ENCODE results near the gene SYNE2.

Gene SYNE2

DNA sequence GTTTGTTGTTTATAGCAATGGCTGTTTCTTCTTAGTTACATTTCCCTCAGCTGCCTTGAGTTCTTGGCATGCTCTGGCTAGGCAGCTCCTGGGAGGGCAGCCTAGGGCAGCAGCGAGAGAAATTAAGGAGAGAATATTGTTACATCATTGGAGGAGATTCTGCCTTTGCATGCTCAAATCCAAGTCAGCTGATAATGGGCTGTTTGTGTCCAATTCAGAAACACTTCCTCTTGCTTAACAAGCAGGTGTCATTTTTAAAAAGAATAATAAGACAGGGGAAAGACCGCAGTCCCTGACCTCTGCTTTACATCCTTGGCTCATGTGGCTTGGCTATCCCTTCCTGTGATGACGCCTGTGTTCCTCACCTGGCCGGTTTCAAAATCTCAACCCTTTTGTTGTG lies 364.5 kb downstream of the SYNE2 start:
- DNase-seq (ENCODE audit: low read depth in 2 of 2), result no peak

DNA sequence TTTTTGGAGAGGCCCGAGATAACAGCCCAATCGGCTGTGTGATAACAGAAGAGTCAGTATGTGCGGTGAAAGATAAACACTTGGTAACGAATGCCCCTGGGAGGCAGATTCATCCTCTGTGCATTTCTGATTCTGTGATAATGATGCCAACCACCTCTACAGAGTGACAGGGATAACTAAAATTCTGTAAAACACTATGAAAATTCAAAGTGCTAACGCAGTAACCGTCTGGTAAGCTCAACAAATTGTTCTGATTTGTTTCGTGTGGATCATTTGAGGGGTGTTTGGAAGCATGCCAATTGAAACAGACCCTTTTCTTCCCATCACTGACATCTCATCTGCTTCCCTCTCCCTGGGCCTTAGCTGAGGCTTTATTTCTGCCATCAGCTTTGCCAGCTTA lies 365.0 kb downstream of the SYNE2 start:
- no peak for DNase-seq (ENCODE audit: low read depth in 2 of 2)

DNA sequence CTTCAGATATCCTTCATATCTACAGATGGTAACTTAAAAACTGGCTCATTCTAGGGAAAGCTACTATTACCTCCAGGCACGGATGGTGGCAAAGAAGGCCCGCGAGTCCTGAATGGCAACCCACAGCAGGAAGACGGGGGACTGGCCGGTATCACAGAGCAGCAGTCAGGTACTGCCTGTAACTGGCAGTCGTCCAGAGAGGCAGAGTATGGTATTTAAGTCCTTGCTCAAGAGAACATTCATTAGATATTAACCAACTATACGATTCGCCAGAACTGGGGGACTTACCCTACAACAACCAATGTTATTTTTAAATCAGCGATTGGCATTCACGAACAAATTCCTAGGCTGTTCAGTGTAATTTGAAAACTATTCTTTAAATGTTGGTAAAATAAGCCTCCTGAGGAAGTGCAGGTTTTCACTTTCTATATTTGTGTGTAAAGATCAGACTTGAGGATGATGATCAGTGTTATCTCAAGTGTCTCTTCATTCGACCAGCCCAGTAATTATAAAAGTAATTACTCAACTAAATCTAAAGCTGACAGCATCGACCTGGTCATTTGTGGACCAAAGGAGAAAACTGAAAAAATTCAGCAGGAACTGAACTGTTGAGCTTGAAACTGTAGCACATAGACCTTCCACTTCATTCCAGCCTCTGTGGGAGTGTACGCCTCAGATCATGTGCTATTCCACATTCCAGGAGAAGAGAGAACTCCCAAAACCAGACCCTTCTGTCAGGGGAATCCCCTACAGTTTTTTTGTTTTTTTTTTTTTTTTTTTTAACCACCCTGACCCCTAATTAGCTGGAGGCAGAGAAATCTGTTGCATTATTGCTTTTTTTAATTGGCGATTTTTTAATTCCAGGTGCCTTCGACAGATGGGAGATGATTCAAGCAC lies 365.8 kb downstream of the SYNE2 start:
- no peak for DNase-seq (ENCODE audit: low read depth in 2 of 2)

DNA sequence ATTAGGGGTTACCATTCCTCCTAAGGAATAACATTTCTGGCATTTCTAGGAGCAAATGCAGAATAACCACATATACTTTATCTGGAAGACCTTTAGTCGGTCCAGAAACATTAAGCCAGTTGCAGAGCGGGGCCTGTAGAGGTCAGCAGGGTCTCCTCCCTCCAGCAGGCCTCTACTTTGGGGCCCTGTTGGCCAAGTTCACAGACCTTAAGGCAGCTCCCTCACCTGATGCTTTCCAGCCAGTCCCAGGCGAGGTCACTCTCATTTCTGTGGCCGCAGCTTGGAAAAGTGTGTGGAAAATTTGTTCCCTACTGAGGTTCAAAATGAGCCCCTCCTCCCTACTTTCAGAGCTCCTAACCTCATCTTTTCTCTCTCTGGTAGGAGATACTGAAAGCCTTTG lies 367.3 kb downstream of the SYNE2 start:
- DNase-seq (ENCODE audit: low read depth in 2 of 2), result no peak

DNA sequence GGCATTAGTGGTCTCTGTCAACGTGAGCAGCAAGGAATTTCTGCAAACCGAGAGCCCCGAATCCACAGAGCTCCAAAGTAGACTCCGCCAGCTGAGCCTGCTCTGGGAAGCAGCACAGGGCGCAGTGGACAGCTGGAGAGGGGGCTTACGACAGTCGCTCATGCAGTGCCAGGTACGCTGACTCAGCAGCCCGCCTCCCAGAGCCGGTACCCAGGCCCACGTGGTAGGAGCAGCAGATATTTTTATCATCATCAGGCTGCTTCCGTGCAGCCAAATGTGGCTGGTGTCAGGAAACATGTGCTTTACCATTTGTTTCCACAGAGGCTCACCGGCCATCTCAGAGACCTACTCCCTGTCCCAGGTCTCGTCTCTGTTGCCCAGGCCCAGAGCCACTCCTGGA lies 367.7 kb downstream of the SYNE2 start:
- DNase-seq (ENCODE audit: low read depth in 2 of 2), result no peak

DNA sequence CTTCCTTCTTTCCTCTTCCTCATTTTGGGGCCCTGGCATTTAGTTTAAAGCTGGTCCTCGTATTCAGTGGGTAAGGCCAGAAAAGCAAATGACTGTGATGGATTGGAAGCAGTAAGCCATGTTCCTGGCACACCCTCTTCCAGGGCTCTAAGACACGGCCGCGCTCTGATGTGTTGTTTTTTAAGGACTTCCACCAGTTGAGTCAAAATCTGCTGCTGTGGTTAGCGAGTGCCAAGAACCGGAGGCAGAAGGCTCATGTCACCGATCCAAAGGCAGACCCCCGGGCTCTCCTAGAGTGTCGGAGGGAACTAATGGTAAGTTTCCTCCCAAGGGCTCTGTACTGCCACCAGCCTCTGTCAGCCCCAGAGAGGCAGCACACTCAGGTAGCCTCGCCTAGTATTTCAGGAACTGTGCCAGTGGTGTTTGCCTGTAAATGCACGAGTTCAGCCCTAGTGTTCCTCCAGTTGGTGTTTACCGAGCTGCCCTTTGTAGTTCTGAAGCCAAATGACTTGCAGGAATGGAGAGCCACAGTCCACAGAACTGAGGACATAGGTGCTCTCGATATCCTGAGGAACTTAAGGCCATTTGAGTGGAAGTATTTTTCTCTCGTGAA lies 368.7 kb downstream of the SYNE2 start:
- no peak for DNase-seq (ENCODE audit: low read depth in 2 of 2)

DNA sequence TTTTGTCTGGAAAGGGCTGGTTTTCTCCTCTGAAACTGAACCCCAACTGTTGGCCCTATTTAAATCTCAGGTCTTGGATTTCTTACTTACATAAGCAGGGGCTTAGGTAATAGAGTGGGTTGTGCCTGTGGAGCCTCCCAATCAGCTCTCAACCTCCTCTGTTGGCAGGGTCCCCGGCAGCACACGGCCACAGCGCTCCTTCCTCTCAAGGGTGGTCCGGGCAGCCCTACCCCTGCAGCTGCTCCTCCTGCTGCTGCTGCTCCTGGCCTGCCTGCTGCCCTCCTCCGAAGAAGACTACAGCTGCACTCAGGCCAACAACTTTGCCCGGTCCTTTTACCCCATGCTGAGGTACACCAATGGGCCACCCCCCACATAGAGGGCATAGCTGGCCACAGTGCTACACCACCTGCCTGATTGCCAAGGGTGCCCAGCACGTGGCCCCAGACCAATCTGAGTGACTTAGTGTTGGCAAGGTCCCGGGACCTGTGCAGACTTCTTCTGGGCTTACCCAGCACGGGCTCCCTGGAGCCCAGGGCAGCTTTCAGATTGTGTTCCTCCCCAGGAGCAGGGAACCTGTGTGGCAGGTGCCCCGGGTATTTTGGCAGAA lies 372.4 kb downstream of the SYNE2 start:
- DNase-seq (ENCODE audit: low read depth in 2 of 2), result no peak

DNA sequence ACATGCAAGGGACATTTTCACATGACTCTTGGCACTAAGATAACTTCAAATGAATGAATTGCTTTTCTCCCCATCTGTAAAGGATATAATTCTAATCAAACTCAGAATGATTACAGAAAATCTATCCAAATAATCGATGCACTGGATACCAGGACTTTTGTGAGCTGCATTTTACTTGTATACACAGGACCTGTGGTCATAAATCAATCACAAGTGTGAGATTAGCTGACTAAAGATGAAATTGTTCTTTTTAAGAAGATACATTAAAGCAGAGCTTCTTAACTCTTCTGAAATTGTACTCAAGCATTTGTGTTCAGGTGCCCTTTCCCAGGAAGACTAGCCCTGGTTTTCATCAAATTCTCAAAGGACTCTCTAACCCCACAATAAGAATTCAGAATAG lies 375.1 kb downstream of the SYNE2 start:
- no peak for DNase-seq (ENCODE audit: low read depth in 2 of 2)

DNA sequence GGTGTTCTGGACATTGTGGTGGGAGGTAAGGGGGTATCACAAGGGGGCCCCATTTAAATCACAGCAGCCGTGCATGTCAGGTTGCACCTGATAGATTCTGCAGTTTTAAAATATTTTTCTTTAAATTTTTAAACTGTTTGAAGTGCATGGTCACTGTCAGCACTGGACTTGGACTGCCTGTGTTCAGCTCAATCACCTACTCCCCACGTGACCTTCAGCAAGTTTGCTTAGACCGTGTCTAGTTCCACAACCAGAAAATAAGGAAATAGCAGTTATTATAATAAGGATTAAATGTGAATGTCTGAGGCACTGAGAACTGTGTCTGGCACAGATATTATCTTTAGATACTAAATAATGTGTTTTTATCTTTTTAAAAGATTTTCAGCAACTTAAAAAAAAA lies 376.7 kb downstream of the SYNE2 start:
- DNase-seq (ENCODE audit: low read depth in 2 of 2), result no peak

DNA sequence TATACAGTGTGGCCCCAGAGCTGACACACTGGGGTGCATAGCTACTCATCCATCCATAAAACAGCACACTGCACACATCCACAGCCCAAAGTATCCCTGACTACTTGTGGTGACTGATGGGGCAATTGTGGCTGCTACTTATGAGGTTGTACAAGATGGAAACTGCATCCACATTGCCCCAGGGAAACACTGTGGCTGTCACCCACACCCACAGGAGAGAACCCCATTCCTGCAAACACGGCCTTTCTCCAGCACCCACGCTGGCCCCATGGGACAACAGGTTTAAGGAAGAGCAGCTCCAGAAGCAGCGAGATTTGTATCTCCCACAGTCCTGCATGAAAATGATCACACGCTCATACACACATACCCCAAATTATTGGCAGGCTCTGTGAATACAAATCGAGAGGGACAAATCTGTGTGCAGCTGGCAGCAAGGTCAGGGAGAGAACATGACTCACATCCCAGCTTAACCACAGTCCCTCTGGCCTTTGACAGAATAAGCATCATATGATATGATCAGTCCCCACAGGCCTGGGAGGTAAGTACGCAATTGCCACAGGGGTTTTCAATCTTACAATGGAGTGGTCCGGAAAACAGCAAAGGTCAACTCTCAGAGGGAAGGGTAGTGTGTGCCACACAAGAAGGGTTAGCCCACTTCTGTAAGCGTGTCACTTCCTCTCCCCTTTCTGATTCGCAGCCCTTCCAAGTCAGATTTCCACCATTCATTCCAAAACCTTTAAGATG lies 379.5 kb downstream of the SYNE2 start:
- no peak for DNase-seq (ENCODE audit: low read depth in 2 of 2)

DNA sequence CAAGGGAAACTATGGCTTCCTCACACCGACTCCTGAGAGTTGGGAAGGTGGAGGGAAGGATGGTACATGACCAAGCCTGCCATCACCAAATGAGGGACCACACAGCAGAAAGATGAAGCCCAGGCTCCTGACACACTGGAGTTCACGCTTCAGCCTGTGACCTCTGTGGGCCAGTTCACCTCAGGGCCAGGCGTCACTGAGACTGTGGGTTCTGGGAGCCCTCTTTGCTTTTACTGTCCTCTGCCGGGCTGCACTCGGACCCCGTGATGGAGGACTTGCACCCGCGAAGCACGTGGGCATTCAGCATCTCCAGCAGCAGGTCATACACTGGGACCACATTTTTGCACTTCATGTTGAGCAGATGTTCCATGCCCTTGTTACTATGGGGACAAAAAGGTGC lies 380.1 kb downstream of the SYNE2 start:
- no peak for DNase-seq (ENCODE audit: low read depth in 2 of 2)

DNA sequence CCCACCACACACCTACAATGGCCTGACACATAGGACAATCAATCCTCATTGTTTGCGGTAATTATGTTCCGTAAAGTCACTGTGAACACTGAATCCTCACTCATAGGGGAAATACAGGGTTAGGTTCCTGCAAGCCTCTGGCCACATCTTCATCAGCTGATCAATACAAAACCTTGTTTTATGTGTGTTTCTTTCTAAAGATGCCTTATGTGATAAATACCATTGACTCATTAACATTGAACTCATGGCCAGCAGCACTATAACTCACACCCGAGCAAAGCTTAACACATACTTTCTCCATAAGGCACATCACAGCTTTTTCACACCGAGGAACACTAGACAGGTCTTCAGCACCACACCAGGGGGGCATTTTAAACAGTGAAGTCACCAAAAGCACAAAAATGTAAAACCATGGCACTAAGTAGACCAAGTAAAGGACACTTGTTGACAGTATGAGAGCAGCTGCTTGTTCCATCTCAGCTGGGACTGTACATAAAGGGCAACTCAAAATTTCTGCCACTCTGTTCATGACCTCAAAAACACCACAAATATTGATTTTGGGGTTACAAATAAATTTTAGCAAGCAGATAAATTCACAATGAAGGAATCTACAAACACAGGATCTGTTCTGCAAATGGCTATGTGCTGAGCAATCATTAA lies 380.9 kb downstream of the SYNE2 start:
- no peak for DNase-seq (ENCODE audit: low read depth in 2 of 2)

DNA sequence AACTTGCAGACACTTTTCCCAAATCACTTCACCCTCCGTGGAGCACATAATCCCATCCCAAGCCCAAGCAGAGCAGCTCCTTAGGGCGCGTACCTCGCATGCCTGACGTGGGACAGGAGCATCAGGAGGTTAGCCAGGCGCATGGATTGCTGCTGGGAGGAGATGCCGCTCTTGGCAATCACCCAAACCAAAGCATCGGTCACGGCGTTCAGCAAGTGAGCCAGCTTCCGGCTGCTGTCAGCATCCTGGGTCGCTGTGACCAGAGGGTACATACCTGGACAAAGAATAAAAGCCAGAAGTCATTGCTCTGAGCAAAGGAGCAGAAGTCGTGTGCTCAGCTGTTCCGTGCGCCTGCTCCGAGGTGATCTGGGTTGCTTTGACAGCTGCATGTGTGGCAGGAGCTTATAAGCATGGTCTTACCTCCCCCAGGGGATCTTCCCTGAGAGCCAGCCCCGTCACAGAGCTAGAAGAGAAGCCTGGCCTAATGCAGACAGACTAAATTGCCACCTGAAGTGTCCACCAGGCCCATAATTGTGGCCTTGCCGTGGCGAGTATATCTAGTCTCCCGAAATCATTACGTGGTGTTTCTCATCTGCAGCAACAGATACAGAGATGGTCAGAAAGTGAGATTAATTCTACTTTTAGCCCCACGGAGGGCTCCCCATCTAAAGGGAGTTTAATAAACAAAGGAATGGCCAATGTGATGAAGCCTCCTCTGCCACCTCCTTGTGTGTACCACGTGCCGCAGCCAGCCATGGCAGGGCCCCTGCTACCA lies 382.3 kb downstream of the SYNE2 start:
- DNase-seq (ENCODE audit: low read depth in 2 of 2), result no peak

DNA sequence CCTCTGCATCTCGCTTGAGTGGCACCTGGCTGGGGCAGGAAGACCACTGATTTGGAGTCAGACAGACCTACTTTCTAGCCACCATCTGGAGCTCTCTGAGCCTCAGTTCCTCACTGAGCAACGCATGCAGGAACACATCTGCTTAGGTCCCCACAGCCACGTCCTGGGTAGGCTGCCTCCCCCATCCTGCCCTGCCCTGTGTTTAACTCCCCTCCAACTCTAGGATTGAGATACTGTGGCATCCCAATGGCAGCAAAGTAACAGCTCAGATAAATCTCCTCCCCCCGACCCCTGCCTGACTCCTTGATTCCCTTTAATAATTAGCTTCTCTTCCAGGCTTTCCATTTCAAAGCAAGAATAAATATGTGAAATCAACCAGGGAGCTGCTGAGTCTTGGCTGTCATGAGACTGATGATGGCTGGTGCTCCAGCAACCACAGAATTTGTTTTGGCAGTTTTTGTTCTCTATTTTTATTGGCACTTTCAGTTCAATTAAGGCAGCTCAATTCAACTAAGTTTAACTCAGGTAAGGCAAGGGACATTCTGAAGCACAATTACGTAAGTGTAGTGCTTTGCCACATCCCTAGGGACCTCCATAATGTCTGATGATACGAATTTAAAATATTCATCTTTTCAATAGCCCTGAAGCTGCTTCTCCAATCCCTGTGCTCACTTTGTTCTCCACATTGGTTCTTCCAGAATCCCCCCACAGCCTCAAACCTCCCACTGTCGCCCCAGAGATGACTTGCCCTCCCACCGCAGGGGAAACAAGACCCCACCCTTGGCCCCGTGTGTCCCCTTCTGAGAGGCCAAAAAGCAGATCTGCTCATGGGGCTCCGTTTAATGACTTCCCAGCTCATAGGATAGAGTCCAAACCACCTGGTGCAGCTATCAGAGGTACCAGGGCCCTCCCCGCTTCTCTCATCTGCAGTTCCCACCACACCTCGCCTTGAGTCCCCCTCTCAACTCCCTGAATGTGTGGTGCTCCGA lies 383.1 kb downstream of the SYNE2 start:
- no peak for DNase-seq (ENCODE audit: low read depth in 2 of 2)

DNA sequence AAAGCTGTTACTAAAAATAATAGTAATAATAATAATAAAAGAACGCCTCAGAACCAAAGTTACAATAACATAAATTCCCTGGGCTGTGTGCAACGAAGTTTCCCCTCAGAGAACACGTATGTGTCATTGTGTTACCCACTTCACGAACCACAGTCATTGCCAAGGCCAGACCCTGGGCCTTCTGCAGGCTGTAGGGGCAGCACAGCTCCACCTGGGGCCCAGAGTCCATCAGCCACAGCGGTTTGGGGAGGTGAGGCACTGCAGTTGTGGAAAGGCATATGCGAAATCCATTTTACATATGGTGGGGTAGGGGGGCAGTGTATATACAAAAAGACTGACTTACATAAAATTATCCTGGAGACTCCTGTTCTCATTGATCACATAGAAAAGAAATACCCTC lies 385.2 kb downstream of the SYNE2 start:
- DNase-seq (ENCODE audit: low read depth in 2 of 2), result no peak

DNA sequence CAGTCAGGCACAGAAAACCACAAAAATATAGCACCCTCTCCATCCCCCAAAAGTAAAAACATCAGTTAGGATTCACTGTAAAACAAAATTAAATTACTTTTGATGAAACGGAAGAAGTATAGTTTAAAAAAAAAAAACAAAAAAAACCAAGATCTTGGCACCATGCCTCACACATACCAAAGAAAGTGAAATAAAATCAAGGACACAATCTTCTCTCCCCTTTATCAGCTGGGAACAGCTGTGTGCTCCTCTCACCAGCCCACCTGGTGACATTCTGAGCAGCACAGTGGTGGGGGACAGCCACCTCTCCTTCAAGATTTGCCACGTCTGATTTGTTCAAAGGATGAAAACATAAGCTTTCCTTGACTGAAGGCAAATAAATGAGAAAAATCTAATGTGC lies 385.8 kb downstream of the SYNE2 start:
- DNase-seq (ENCODE audit: low read depth in 2 of 2), result no peak

DNA sequence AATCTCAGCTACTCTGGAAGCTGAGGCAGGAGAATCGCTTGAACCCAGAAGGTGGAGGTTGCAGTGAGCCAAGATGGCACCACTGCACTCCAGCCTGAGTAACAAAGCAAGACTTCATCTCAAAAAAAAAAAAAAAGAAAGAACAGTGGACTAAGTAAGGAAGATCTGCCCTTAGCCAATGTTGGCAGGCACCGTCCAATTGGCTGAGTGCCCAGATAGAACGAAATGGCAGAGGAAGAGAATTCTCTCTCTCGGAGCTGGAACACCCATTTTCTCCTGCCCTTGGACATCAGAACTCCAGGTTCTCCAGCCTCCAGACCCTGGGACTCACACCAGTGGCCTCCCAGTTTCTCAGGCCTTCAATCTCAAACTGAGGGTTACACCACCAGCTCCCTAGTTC lies 391.5 kb downstream of the SYNE2 start:
- no peak for DNase-seq (ENCODE audit: low read depth in 2 of 2)

DNA sequence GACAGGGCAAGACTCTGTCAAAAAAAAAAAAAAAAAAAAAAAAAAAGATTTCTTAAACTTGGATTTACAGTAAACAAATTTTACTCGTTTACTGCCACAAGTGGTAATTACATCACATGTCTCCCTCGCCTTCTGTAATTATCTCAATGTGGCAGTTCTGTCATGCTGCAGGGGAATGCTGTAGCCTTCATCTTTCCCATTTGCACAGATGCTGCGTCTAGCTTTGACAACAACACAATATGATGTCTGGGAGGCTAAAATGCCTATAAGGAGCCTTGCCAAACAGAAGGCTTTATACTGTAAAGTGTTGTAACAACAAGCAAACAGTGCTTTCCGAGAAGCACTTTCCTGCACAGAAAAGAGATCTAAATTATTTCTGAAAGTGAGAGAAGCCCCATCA lies 392.7 kb downstream of the SYNE2 start:
- no peak for DNase-seq (ENCODE audit: low read depth in 2 of 2)

DNA sequence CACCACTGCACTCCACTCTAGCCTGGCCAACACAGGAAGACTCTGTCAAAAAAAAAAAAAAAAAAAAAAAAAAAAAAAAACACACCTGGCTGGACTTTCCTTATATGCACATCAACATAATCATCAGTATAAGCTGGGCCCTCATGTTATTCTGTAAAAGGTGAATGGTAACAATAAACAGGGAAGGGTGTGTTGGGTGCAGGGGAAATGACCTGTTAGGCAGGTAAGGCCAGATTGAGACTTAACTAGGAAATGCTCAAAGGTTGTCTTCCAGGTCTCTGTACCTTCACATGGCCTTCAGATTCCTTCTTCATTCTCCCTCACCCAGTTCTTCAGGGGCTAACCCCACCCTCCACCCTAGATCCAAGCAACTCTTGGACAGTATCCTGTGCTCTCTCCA lies 393.9 kb downstream of the SYNE2 start:
- no peak for DNase-seq (ENCODE audit: low read depth in 2 of 2)

DNA sequence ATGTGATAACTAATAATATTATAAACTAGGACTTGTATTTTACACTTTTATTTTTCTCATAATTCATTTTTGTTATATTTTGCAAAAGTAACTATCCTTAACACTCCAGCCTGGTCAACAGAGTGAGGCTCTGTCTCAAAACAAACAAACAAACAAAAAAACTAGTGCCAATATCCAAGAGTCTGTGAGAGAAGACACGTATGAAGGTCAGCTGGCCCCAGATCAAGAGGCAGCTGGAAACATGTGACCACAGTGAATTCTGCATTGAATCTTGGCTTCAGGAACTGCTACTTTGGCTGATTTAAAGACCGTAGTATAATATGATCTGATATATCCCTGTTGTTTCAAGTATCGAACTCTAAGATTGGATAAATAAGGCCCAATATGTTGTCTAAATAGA lies 394.4 kb downstream of the SYNE2 start:
- no peak for DNase-seq (ENCODE audit: low read depth in 2 of 2)

Data from stimulated activated CD8-positive, alpha-beta memory T cell treated with anti-CD3 and anti-CD28 coated beads, Interleukin-7, amount 100 ng/mL, for 4 hours (primary cell).